Stimulated activated CD8-positive, alpha-beta memory T cell treated with anti-CD3 and anti-CD28 coated beads, Interleukin-4, amount 100 ng/mL, for 48 hours (primary cell): Measurements from ENCODE around the gene NEU1.
A peak's percentile ranks its signal among the peaks of the same experiment; 100 is the strongest.
"Not testable (repeated sequence)": the region's sequence is repeated elsewhere in the genome, so short reads cannot be mapped to it uniquely, and the experiment has no call there.

Experiments
- DNase-seq: peaks from one replicate; pipeline ENCODE4 v3.0.0-alpha.2; 2020

The NEU1 gene

GRCh38 chr6:31862344-31863235 lies at the start of gene NEU1:
Gene NEU1 (minus strand): TSS chr6:31862821. CDS start chr6:31862776, 45 bp downstream.
- peak; percentile 98 for DNase-seq

GRCh38 chr6:31911826-31912585 lies 49.4 kb upstream of the NEU1 start:
- no peak for DNase-seq

- not testable (repeated sequence) for DNase-seq
These were observed 46.7 kb upstream of the NEU1 start for GRCh38 chr6:31909298-31909697.

- no peak for DNase-seq
These were observed 46.2 kb upstream of the NEU1 start for GRCh38 chr6:31908791-31909190.

- not testable (repeated sequence) for DNase-seq
These were observed 45.6 kb upstream of the NEU1 start for GRCh38 chr6:31908255-31908654.

- no peak for DNase-seq
These were observed 44.7 kb upstream of the NEU1 start for GRCh38 chr6:31907158-31907813.

GRCh38 chr6:31906727-31907126 lies 44.1 kb upstream of the NEU1 start:
- DNase-seq = not testable (repeated sequence)

GRCh38 chr6:31906122-31906521 lies 43.5 kb upstream of the NEU1 start:
- DNase-seq = no peak

- DNase-seq = no peak
These were observed 42.4 kb upstream of the NEU1 start for GRCh38 chr6:31905041-31905440.

- DNase-seq = no peak
These were observed 41.3 kb upstream of the NEU1 start for GRCh38 chr6:31903957-31904356.

- peak; percentile 89 for DNase-seq
These were observed 39.5 kb upstream of the NEU1 start, which contains the start of gene ZBTB12 for GRCh38 chr6:31901953-31902643. Gene ZBTB12 (minus strand): TSS chr6:31902086. CDS start chr6:31901305, 781 bp downstream.

GRCh38 chr6:31901415-31901952 lies 38.9 kb upstream of the NEU1 start:
- peak; percentile 75 for DNase-seq

GRCh38 chr6:31900917-31901414 lies 38.3 kb upstream of the NEU1 start:
- DNase-seq = no peak

GRCh38 chr6:31899882-31900722 lies 37.5 kb upstream of the NEU1 start:
- no peak for DNase-seq

GRCh38 chr6:31899215-31899614 lies 36.6 kb upstream of the NEU1 start:
- no peak for DNase-seq

GRCh38 chr6:31898383-31899011 lies 35.9 kb upstream of the NEU1 start:
- DNase-seq = no peak

- DNase-seq = peak; percentile 89
These were observed 35.2 kb upstream of the NEU1 start, which contains the start of gene EHMT2 for GRCh38 chr6:31897612-31898382. Gene EHMT2 (minus strand): TSS chr6:31897698. CDS start chr6:31897677, 21 bp downstream.

- DNase-seq = no peak
These were observed 34.4 kb upstream of the NEU1 start for GRCh38 chr6:31896856-31897611.

- no peak for DNase-seq
These were observed 33.9 kb upstream of the NEU1 start for GRCh38 chr6:31896493-31896855.
